ENCODE results near the gene DPEP2NB. TPM values are rescaled to one million over a fixed set of nuclear protein-coding genes. Genes with fewer than 3 reads are reported as not detected.
"Not testable (repeated sequence)": the region's sequence is repeated elsewhere in the genome, so short reads cannot be mapped to it uniquely, and the experiment has no call there.

The DPEP2NB gene
- total RNA-seq, 4 donors from 2014 or later: not detected

DNA sequence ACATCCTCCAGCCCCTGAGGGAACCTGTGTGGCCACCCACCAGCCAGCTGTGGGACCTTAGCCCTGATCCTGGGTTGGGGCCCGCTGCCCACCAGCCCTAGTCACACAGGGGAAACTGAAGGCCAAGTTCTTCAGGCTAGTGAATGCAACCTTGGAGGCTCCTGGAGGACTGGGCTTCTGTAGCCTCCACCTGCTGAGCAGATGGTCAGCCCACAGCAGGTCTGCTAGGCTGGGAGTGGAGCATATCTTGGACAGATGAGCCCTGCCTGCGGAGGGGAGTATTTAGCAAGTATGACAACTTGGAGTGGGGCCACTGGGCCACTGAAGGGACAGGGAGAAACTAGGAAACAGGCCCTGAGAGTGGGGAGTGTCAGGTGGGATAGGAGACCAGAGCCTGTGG is 39.5 kb downstream of the DPEP2NB start:
- WGBS, 2 donors: 75% methylated on average over 1 of the region's 2 CpGs; no CpG with 5 or more reads in 1 of the 2 donors
- Histone ChIP-seq H3K36me3 (no peaks in the 10 kb centered on the region), H3K4me1 (no peaks in the 10 kb centered on the region), H3K9me3 (no peaks in the 10 kb centered on the region), H3K4me3 (no peak overlapping the region), H3K27ac (no peak overlapping the region), H3K27me3 (peaks cover 0 to 23% (median 0%) of the 10 kb centered on the region in 4 donors)
- intact Hi-C loops (cut with DNase I): no loop called here
- no peak for DNase-seq
- no peak for TF ChIP-seq POLR2A (IDR thresholded peaks at IDR 0.05)
- TF ChIP-seq CTCF (IDR thresholded peaks at IDR 0.05): no peak

GRCh38 chr16:67975321-67976105 is 40.2 kb downstream of the DPEP2NB start:
- no peak for TF ChIP-seq POLR2A (IDR thresholded peaks at IDR 0.05)
- no peak for TF ChIP-seq CTCF (IDR thresholded peaks at IDR 0.05)
- intact Hi-C loops (cut with DNase I): no loop called here
- WGBS, 2 donors: 64 to 82% methylated on average over 11 to 13 of the region's 14 CpGs
- Histone ChIP-seq H3K27ac (no peak overlapping the region), H3K36me3 (no peaks in the 10 kb centered on the region), H3K27me3 (peaks cover 0 to 16% (median 0%) of the 10 kb centered on the region in 4 donors), H3K9me3 (no peaks in the 10 kb centered on the region), H3K4me1 (no peaks in the 10 kb centered on the region), H3K4me3 (no peak overlapping the region)
- DNase-seq: no peak

GRCh38 chr16:67972285-67972684 is 43.4 kb downstream of the DPEP2NB start:
- H3K27ac ChIP-seq; H3K4me3 ChIP-seq; H3K9me3 ChIP-seq; DNase-seq; intact Hi-C loops (cut with DNase I); H3K27me3 ChIP-seq; H3K36me3 ChIP-seq: not testable (repeated sequence)
- H3K4me1 ChIP-seq: peaks cover 1 to 25% (median 4%) of the 10 kb centered on the region in 3 donors
- 75 to 88% methylated on average over 6 to 7 of the region's 7 CpGs for WGBS, 2 donors

GRCh38 chr16:67971111-67971510 is 44.6 kb downstream of the DPEP2NB start:
- Histone ChIP-seq H3K27me3 (no peaks in the 10 kb centered on the region), H3K27ac (no peak overlapping the region), H3K36me3 (no peaks in the 10 kb centered on the region), H3K4me1 (peaks cover 13 to 36% (median 16%) of the 10 kb centered on the region in 3 donors), H3K9me3 (no peaks in the 10 kb centered on the region), H3K4me3 (no peak overlapping the region)
- no peak for TF ChIP-seq CTCF (IDR thresholded peaks at IDR 0.05)
- no peak for TF ChIP-seq POLR2A (IDR thresholded peaks at IDR 0.05)
- 92 to 97% methylated on average over 7 to 9 of the region's 9 CpGs for WGBS, 2 donors
- DNase-seq: no peak
- intact Hi-C loops (cut with DNase I): no loop called here

GRCh38 chr16:67969254-67970039 is 46.3 kb downstream of the DPEP2NB start:
- Histone ChIP-seq H3K4me1 (peaks cover 16 to 53% (median 20%) of the 10 kb centered on the region in 3 donors), H3K9me3 (no peaks in the 10 kb centered on the region), H3K27me3 (no peaks in the 10 kb centered on the region), H3K36me3 (no peaks in the 10 kb centered on the region), H3K27ac (peak overlapping the region; percentile 85 to 96 (median 92)), H3K4me3 (peak overlapping the region; percentile 55 to 77 (median 70))
- no peak for TF ChIP-seq CTCF (IDR thresholded peaks at IDR 0.05)
- TF ChIP-seq POLR2A (IDR thresholded peaks at IDR 0.05): no peak
- no peak for DNase-seq
- WGBS, 2 donors: 8 to 47% methylated on average over 10 to 23 of the region's 40 CpGs
- intact Hi-C loops (cut with DNase I): no loop called here

Measured in esophagus squamous epithelium (tissue), 5 donors.